ENCODE measurements around the gene STPG2. TPM values are rescaled to one million over a fixed set of nuclear protein-coding genes. Genes with fewer than 3 reads are reported as not detected.

The STPG2 gene
- total and polyA plus RNA-seq, 4 donors = 0.05 to 0.67 (median 0.28) TPM; not detected in 1

DNA sequence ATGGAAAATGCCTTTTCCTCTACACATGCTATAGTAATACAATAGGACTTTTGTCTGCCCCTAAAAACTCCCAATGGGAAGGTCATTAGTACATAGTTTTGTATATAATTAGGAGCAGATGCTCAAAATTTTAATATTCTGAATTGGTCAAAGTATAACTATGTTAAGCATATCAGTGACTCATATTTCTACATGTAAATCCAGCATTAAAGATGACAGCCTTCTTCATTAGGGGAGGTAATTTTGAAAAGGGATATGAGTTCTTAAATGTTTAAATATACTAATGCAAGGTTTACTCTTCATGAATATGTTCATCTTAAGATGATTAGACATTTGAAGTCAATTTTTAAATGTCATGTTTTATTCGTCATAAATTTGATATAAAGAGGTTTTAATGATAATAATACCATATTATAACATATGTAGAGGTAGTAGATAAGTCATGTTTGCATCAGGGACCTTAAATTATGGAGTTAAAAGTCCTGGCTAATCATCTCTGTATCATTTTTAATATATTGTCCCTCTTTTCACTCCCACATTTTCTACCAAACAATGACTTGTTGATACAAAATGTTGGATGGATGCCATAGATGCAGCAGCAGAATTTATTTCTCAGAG is 218.8 kb downstream of the STPG2 start (continued):
- no peak for TF ChIP-seq HNF4A (conservative IDR thresholded peaks at IDR 0.05)
- TF ChIP-seq, protein P1, sequence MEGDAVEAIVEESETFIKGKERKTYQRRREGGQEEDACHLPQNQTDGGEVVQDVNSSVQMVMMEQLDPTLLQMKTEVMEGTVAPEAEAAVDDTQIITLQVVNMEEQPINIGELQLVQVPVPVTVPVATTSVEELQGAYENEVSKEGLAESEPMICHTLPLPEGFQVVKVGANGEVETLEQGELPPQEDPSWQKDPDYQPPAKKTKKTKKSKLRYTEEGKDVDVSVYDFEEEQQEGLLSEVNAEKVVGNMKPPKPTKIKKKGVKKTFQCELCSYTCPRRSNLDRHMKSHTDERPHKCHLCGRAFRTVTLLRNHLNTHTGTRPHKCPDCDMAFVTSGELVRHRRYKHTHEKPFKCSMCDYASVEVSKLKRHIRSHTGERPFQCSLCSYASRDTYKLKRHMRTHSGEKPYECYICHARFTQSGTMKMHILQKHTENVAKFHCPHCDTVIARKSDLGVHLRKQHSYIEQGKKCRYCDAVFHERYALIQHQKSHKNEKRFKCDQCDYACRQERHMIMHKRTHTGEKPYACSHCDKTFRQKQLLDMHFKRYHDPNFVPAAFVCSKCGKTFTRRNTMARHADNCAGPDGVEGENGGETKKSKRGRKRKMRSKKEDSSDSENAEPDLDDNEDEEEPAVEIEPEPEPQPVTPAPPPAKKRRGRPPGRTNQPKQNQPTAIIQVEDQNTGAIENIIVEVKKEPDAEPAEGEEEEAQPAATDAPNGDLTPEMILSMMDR (IDR thresholded peaks at IDR 0.05; ENCODE audit: low read depth, low read length, missing input control) = no peak
- TF ChIP-seq, protein P2, sequence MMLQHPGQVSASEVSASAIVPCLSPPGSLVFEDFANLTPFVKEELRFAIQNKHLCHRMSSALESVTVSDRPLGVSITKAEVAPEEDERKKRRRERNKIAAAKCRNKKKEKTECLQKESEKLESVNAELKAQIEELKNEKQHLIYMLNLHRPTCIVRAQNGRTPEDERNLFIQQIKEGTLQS (IDR thresholded peaks at IDR 0.05) = no peak
- TF ChIP-seq YY1 (IDR thresholded peaks at IDR 0.05) = no peak
- TF ChIP-seq TAF1 (conservative IDR thresholded peaks at IDR 0.05) = no peak
- no peak for TF ChIP-seq GABPA (IDR thresholded peaks at IDR 0.05 in 1 of 2, conservative IDR thresholded peaks at IDR 0.05 in 1 of 2)

DNA sequence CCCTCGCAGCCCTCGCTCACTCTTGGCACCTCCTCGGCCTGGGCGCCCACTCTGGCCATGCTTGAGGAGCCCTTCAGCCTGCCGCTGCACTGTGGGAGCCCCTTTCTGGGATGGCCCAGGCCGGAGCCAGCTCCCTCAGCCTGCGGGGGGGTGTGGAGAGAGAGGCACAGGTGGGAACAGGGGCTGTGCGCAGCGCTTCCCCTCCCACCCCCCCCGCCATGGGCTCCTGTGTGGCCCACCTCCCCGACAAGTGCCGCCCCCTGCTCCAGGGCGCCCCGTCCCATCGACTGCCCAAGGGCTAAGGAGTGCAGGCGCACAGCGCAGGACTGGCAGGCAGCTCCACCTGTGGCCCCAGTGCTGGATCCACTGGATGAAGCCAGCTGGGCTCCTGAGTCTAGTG is 220.2 kb downstream of the STPG2 start:
- no peaks in the 10 kb centered on the region for H3K9me3 ChIP-seq (ENCODE audit: control insufficient read depth in 4 of 4, low read length in 3 of 4)
- peak; percentile 17 for DNase-seq (ENCODE audit: low spot score)
- H3K9ac ChIP-seq (ENCODE audit: low read depth in 1 of 2, low read length in 2 of 2) = no peak overlapping the region
- no peak overlapping the region for H3K27ac ChIP-seq (ENCODE audit: low read depth in 1 of 2, low read length in 2 of 2)
- TF ChIP-seq RAD21 (IDR thresholded peaks at IDR 0.05) (no peak), YY1 (IDR thresholded peaks at IDR 0.05) (no peak), TAF1 (conservative IDR thresholded peaks at IDR 0.05) (no peak), NR2F2 (IDR thresholded peaks at IDR 0.05) (no peak), EGR1 (IDR thresholded peaks at IDR 0.05; ENCODE audit: low read depth in 2 of 2) (no peak), HNF4G (IDR thresholded peaks at IDR 0.05) (no peak), HNF4A (conservative IDR thresholded peaks at IDR 0.05) (no peak), RXRA (IDR thresholded peaks at IDR 0.05) (no peak), SP1 (IDR thresholded peaks at IDR 0.05) (no peak), FOXA1 (IDR thresholded peaks at IDR 0.05) (no peak), FOXA2 (IDR thresholded peaks at IDR 0.05) (no peak), GABPA (IDR thresholded peaks at IDR 0.05 in 1 of 2, conservative IDR thresholded peaks at IDR 0.05 in 1 of 2) (no peak)
- TF ChIP-seq, protein P3, sequence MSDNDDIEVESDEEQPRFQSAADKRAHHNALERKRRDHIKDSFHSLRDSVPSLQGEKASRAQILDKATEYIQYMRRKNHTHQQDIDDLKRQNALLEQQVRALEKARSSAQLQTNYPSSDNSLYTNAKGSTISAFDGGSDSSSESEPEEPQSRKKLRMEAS (IDR thresholded peaks at IDR 0.05) = no peak
- TF ChIP-seq, protein P4, sequence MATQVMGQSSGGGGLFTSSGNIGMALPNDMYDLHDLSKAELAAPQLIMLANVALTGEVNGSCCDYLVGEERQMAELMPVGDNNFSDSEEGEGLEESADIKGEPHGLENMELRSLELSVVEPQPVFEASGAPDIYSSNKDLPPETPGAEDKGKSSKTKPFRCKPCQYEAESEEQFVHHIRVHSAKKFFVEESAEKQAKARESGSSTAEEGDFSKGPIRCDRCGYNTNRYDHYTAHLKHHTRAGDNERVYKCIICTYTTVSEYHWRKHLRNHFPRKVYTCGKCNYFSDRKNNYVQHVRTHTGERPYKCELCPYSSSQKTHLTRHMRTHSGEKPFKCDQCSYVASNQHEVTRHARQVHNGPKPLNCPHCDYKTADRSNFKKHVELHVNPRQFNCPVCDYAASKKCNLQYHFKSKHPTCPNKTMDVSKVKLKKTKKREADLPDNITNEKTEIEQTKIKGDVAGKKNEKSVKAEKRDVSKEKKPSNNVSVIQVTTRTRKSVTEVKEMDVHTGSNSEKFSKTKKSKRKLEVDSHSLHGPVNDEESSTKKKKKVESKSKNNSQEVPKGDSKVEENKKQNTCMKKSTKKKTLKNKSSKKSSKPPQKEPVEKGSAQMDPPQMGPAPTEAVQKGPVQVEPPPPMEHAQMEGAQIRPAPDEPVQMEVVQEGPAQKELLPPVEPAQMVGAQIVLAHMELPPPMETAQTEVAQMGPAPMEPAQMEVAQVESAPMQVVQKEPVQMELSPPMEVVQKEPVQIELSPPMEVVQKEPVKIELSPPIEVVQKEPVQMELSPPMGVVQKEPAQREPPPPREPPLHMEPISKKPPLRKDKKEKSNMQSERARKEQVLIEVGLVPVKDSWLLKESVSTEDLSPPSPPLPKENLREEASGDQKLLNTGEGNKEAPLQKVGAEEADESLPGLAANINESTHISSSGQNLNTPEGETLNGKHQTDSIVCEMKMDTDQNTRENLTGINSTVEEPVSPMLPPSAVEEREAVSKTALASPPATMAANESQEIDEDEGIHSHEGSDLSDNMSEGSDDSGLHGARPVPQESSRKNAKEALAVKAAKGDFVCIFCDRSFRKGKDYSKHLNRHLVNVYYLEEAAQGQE (IDR thresholded peaks at IDR 0.05) = no peak
- TF ChIP-seq, protein P1 (IDR thresholded peaks at IDR 0.05; ENCODE audit: low read depth, low read length, missing input control) = no peak
- no peak overlapping the region for H3K4me3 ChIP-seq (ENCODE audit: low read depth in 1 of 3, low read length in 3 of 3)
- WGBS = 97% methylated on average over 17 of the region's 17 CpGs
- H3K4me1 ChIP-seq (ENCODE audit: control insufficient read depth in 4 of 4, insufficient read depth in 4 of 4, low read length in 3 of 4) = no peaks in the 10 kb centered on the region
- no peaks in the 10 kb centered on the region for H3K27me3 ChIP-seq (ENCODE audit: control insufficient read depth in 4 of 4, insufficient read depth in 4 of 4, low read length in 3 of 4)
- no peaks in the 10 kb centered on the region for H3K36me3 ChIP-seq (ENCODE audit: control insufficient read depth in 4 of 4, insufficient read depth in 3 of 4, low read depth in 1 of 4, low read length in 3 of 4)

Data from liver (tissue), 9 donors.